SK-N-SH treated with all-trans-retinoic acid at 6 μM for 48 hours (cell line): ENCODE data around the gene GPM6B.

Source experiments
- ATAC-seq: fragments of 200-7000 bp; cut with Tn5 transposase; 3 replicates; pipeline ENCODE4 v1.9.1; 2020; ENCODE audit warnings: mild to moderate bottlenecking, moderate library complexity
- ARNTL ChIP-seq: fragments of 450-650 bp; formaldehyde crosslinking; IDR thresholded peaks from 2 replicates; pipeline ENCODE4 v1.5.0; 2020; ENCODE audit warnings: low read depth, mild to moderate bottlenecking, moderate library complexity, borderline replicate concordance
- BACH2 ChIP-seq: fragments of 250-450 bp; sonication (Bioruptor Pico); IDR thresholded peaks from 2 replicates; pipeline ENCODE4 v1.9.0; 2021; ENCODE audit warnings: mild to moderate bottlenecking, borderline replicate concordance
- ESRRG ChIP-seq: fragments of 250-450 bp; sonication (Bioruptor Pico); IDR thresholded peaks from 2 replicates; pipeline ENCODE4 v1.6.1; 2021; ENCODE audit warnings: mild to moderate bottlenecking
- GLIS3 ChIP-seq: fragments of 250-450 bp; sonication (Bioruptor Pico); IDR thresholded peaks from 2 replicates; pipeline ENCODE4 v1.5.0; 2020; ENCODE audit warnings: mild to moderate bottlenecking, moderate library complexity
- ISL1 ChIP-seq: fragments of 250-450 bp; sonication (Bioruptor Pico); IDR thresholded peaks from 2 replicates; pipeline ENCODE4 v2.1.2; 2022; ENCODE audit warnings: mild to moderate bottlenecking, moderate library complexity
- OSR1 ChIP-seq: fragments of 250-450 bp; sonication (Bioruptor Pico); IDR thresholded peaks from 2 replicates; pipeline ENCODE4 v1.8.0; 2022; ENCODE audit warnings: moderate library complexity, mild to moderate bottlenecking, inconsistent platforms
- PPARA ChIP-seq: fragments of 250-450 bp; sonication (Bioruptor Pico); IDR thresholded peaks from 2 replicates; pipeline ENCODE4 v1.5.0; 2020; ENCODE audit warnings: mild to moderate bottlenecking, borderline replicate concordance
- RARB ChIP-seq: fragments of 250-450 bp; sonication (Bioruptor Pico); IDR thresholded peaks from 2 replicates; pipeline ENCODE4 v1.8.0; 2021; ENCODE audit warnings: mild to moderate bottlenecking, moderate library complexity
- SNAI2 ChIP-seq: fragments of 250-450 bp; sonication (Bioruptor Pico); IDR thresholded peaks from 2 replicates; pipeline ENCODE4 v1.5.0; 2020; ENCODE audit warnings: mild to moderate bottlenecking, moderate library complexity
- TCF4 ChIP-seq: fragments of 250-450 bp; sonication (Bioruptor Pico); IDR thresholded peaks from 2 replicates; pipeline ENCODE4 v1.8.0; 2021; ENCODE audit warnings: mild to moderate bottlenecking, moderate library complexity, borderline replicate concordance
- ZC3H10 ChIP-seq: fragments of 250-450 bp; sonication (Bioruptor Pico); IDR thresholded peaks from 2 replicates; pipeline ENCODE4 v1.5.1; 2021; ENCODE audit warnings: mild to moderate bottlenecking, moderate library complexity
- ZFP3 ChIP-seq: fragments of 250-450 bp; sonication (Bioruptor Pico); IDR thresholded peaks from 2 replicates; pipeline ENCODE4 v1.5.0; 2020; ENCODE audit warnings: mild to moderate bottlenecking, moderate library complexity
- ZFP30 ChIP-seq: fragments of 450-650 bp; formaldehyde crosslinking; IDR thresholded peaks from 2 replicates; pipeline ENCODE4 v1.5.0; 2022; ENCODE audit warnings: mild to moderate bottlenecking, moderate library complexity
- ZNF565 ChIP-seq: fragments of 450-650 bp; formaldehyde crosslinking; conservative IDR thresholded peaks from 2 replicates; pipeline ENCODE4 v1.5.0; 2020; ENCODE audit warnings: low read depth, mild to moderate bottlenecking, moderate library complexity
- ZNF70 ChIP-seq: fragments of 450-650 bp; formaldehyde crosslinking; IDR thresholded peaks from 2 replicates; pipeline ENCODE4 v1.5.0; 2020; ENCODE audit warnings: mild to moderate bottlenecking, moderate library complexity
- ZNF8 ChIP-seq: fragments of 450-650 bp; formaldehyde crosslinking; IDR thresholded peaks from 2 replicates; pipeline ENCODE4 v1.5.0; 2020; ENCODE audit warnings: mild to moderate bottlenecking, moderate library complexity
- TF ChIP-seq, protein P1 (sequence below): fragments of 250-450 bp; sonication (Bioruptor Pico); IDR thresholded peaks from 2 replicates; pipeline ENCODE4 v1.5.1; 2021; ENCODE audit warnings: mild to moderate bottlenecking, moderate library complexity
- TF ChIP-seq, protein P2 (sequence below): fragments of 250-450 bp; sonication (Bioruptor Pico); IDR thresholded peaks from 2 replicates; pipeline ENCODE4 v1.5.0; 2020; ENCODE audit warnings: mild to moderate bottlenecking, moderate library complexity
- TF ChIP-seq, protein P3 (sequence below): fragments of 250-450 bp; sonication (Bioruptor Pico); IDR thresholded peaks from 2 replicates; pipeline ENCODE4 v1.8.0; 2020; ENCODE audit warnings: mild to moderate bottlenecking, moderate library complexity, borderline replicate concordance

GPM6B gene

DNA sequence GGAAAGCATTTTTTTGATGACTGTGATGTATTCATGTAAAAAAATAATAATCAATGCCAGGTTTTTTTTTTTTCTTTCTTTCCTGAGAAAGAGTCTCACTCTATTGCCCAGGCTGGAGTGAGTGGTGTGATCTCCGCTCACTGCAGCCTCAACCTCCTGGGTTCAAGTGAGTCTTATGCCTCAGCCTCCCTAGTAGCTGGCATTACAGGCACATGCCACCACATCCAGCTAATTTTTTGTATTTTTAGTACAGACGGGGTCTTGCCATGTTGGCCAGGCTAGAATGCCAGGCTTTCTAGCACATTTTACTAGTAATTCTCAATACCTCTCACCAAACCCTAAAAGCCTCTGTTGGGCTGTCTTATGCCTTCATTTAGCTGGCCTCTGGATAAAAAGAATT, 25.7 kb downstream of the GPM6B start (continued):
- TF ChIP-seq, protein P1, sequence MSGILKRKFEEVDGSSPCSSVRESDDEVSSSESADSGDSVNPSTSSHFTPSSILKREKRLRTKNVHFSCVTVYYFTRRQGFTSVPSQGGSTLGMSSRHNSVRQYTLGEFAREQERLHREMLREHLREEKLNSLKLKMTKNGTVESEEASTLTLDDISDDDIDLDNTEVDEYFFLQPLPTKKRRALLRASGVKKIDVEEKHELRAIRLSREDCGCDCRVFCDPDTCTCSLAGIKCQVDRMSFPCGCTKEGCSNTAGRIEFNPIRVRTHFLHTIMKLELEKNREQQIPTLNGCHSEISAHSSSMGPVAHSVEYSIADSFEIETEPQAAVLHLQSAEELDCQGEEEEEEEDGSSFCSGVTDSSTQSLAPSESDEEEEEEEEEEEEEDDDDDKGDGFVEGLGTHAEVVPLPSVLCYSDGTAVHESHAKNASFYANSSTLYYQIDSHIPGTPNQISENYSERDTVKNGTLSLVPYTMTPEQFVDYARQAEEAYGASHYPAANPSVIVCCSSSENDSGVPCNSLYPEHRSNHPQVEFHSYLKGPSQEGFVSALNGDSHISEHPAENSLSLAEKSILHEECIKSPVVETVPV, result no peak
- TF ChIP-seq, protein P2, sequence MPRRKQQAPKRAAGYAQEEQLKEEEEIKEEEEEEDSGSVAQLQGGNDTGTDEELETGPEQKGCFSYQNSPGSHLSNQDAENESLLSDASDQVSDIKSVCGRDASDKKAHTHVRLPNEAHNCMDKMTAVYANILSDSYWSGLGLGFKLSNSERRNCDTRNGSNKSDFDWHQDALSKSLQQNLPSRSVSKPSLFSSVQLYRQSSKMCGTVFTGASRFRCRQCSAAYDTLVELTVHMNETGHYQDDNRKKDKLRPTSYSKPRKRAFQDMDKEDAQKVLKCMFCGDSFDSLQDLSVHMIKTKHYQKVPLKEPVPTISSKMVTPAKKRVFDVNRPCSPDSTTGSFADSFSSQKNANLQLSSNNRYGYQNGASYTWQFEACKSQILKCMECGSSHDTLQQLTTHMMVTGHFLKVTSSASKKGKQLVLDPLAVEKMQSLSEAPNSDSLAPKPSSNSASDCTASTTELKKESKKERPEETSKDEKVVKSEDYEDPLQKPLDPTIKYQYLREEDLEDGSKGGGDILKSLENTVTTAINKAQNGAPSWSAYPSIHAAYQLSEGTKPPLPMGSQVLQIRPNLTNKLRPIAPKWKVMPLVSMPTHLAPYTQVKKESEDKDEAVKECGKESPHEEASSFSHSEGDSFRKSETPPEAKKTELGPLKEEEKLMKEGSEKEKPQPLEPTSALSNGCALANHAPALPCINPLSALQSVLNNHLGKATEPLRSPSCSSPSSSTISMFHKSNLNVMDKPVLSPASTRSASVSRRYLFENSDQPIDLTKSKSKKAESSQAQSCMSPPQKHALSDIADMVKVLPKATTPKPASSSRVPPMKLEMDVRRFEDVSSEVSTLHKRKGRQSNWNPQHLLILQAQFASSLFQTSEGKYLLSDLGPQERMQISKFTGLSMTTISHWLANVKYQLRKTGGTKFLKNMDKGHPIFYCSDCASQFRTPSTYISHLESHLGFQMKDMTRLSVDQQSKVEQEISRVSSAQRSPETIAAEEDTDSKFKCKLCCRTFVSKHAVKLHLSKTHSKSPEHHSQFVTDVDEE, result no peak
- TF ChIP-seq ARNTL (CRISPR knock-in tag) (no peak), OSR1 (CRISPR knock-in tag) (no peak), ISL1 (CRISPR knock-in tag) (no peak)

DNA sequence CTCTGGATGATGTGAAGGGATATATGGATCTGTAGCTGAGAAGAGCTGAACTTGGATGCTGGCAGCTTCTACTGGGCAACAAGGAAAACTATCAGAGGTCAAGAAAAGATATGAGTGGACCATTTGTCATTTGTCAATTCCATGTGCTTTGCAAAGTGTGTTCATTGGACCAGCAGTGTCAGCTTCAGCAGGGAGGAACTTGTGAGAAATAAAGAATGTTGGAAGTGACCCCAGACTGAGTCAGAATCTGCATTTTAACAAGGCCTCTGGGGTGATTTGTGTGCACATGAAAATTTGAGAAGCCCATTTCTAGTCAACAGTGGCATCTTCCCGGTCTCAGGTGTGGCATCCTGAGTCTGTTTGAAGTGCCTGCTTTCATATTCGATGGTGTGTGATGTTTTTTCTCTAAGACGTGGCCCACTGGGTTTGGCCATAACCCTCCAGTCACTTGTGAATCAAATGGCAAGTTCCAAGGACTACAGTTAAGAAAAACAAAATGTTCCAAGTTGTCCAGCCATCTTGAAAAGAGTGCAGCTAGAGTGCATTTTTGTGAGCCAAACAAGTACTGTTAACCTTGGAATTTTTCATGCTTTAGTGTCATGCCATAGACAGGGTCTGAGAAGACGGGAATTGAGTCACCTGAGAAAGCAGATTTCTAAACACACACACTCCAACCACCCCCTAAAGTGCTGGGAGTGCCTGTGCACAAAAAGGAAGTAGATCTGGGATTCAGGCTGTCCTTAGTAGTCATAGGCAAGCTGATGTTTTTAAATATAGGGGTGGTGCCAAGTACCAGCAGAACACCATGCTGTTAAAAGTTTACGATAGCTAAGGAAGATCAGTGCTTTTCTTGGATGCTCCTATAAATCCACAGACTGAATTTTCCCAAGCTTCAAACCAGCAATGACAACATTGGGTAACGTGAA, 26.4 kb downstream of the GPM6B start:
- TF ChIP-seq RARB (CRISPR knock-in tag), result no peak
- TF ChIP-seq ZC3H10 (CRISPR knock-in tag), result no peak
- TF ChIP-seq OSR1 (CRISPR knock-in tag), result no peak
- TF ChIP-seq ZNF565, result no peak
- TF ChIP-seq, protein P1, result no peak
- TF ChIP-seq ARNTL (CRISPR knock-in tag), result no peak
- no peak for TF ChIP-seq ZFP30 (CRISPR knock-in tag)
- TF ChIP-seq ZFP3, result no peak
- TF ChIP-seq ISL1 (CRISPR knock-in tag), result no peak
- TF ChIP-seq GLIS3, result no peak
- TF ChIP-seq, protein P3, sequence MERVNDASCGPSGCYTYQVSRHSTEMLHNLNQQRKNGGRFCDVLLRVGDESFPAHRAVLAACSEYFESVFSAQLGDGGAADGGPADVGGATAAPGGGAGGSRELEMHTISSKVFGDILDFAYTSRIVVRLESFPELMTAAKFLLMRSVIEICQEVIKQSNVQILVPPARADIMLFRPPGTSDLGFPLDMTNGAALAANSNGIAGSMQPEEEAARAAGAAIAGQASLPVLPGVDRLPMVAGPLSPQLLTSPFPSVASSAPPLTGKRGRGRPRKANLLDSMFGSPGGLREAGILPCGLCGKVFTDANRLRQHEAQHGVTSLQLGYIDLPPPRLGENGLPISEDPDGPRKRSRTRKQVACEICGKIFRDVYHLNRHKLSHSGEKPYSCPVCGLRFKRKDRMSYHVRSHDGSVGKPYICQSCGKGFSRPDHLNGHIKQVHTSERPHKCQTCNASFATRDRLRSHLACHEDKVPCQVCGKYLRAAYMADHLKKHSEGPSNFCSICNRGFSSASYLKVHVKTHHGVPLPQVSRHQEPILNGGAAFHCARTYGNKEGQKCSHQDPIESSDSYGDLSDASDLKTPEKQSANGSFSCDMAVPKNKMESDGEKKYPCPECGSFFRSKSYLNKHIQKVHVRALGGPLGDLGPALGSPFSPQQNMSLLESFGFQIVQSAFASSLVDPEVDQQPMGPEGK (CRISPR knock-in tag), result no peak
- ATAC-seq, result no peak

DNA sequence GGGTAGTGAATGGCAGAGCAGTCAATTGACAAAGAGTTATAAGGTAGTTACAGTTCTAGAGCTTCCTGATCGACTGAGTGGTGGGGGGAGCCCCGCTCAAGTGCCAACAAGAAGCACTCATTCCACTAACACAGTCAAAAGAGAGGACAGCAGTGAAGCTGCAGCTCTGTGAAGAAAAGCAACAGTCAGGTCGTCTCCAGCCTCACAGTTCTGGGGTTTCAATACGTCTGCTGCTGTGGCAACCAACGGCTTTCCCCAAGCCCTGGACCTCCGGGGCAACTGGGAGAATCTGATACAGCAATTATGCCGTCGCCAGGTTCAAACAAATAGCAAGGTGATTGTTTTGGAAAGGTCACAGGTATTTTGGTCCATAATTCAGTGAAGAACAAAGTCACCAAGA, 30.8 kb downstream of the GPM6B start:
- TF ChIP-seq, protein P2, result no peak
- TF ChIP-seq ZFP30 (CRISPR knock-in tag) (no peak), ESRRG (no peak), ARNTL (CRISPR knock-in tag) (no peak), ZFP3 (no peak), TCF4 (CRISPR knock-in tag) (no peak), ZNF8 (no peak), GLIS3 (no peak), ZNF565 (no peak), ISL1 (CRISPR knock-in tag) (no peak), PPARA (CRISPR knock-in tag) (no peak), ZNF70 (CRISPR knock-in tag) (no peak), BACH2 (CRISPR knock-in tag) (no peak), SNAI2 (CRISPR knock-in tag) (no peak)
- TF ChIP-seq, protein P1, result no peak
- TF ChIP-seq, protein P3 (CRISPR knock-in tag), result no peak
- TF ChIP-seq, all 23 proteins: peak for 0
- ATAC-seq, result no peak
